HepG2 (cell line): ENCODE results near the gene NPHP4. TPM values are rescaled to one million over a fixed set of nuclear protein-coding genes. Genes with fewer than 3 reads are reported as not detected.

Source experiments
- ATAC-seq: fragments of 200-7000 bp; cut with Tn5 transposase; 3 replicates; pipeline ENCODE4 v1.9.1; 2020; ENCODE audit warnings: mild to moderate bottlenecking, moderate library complexity
- BruUV-seq: library from RNA; stranded (reverse); fragments of 400-500 nt; replicated peaks from 2 replicates; lab custom pipeline; 2021; lab: Mats Ljungman, UMichigan
- CTCF ChIA-PET: fragments of 300-600 bp; formaldehyde crosslinking; extraction: SDS; loops from one replicate; lab custom pipeline; 2021; ENCODE audit warnings: low total read pairs, inconsistent platforms, low intra/inter-chr PET ratio; lab: Yijun Ruan, JAX
- POLR2A ChIA-PET: fragments of 350-600 bp; sonication (Branson Sonifier 250); formaldehyde crosslinking; loops from one replicate; lab custom pipeline; 2020; ENCODE audit warnings: antibody characterized with exemption, inconsistent platforms; lab: Yijun Ruan, JAX
- DNase-seq: peaks from one replicate; pipeline ENCODE4 v3.0.0-alpha.2; 2015; ENCODE audit warnings: low spot score
- FAIRE-seq: peaks from 3 replicates; lab custom pipeline; 2011; peaks lifted over from hg19 to GRCh38; lab: Jason Lieb, UNC
- H2AFZ ChIP-seq: one replicate; pipeline ENCODE4 v1.6.1; 2011; ENCODE audit warnings: low read length, inconsistent platforms
- H3K27ac ChIP-seq: fragments of 300-600 bp; 3 replicates; pipeline ENCODE4 v1.8.0; 2011; ENCODE audit warnings: mixed run types, mild to moderate bottlenecking, mixed read lengths, low read length, inconsistent platforms; ENCODE audit not compliant: insufficient read depth; ENCODE audit errors: extremely low read length
- H3K27me3 ChIP-seq, 2 experiments: fragments of 200-600 bp in 1 of 2; 2 replicates in 1 of 2; 3 replicates in 1 of 2; pipeline versions ENCODE4 v1.6.0 to v1.8.0; 2011; ENCODE audit warnings: low read length in 2 of 2, mild to moderate bottlenecking in 2 of 2, moderate library complexity in 2 of 2, inconsistent platforms in 1 of 2; ENCODE audit not compliant: insufficient read depth in 2 of 2, control insufficient read depth in 1 of 2
- H3K36me3 ChIP-seq, 2 experiments: fragments of 200-600 bp in 1 of 2; replicated peaks in 1 of 2; 2 replicates in 1 of 2; 3 replicates in 1 of 2; pipeline versions ENCODE4 v1.5.1 to v1.8.0; 2011; ENCODE audit warnings: low read length in 2 of 2, inconsistent platforms in 1 of 2; ENCODE audit not compliant: insufficient read depth in 2 of 2, control insufficient read depth in 1 of 2
- H3K4me1 ChIP-seq: 2 replicates; pipeline ENCODE4 v1.5.1; 2012; ENCODE audit warnings: low read length, inconsistent platforms; ENCODE audit not compliant: insufficient read depth
- H3K4me2 ChIP-seq: 2 replicates; pipeline ENCODE4 v1.6.0; 2011; ENCODE audit warnings: low read depth, low read length, inconsistent platforms
- H3K4me3 ChIP-seq, 3 experiments: fragments of 200-600 bp in 1 of 3; sonication (generic), shearing (Covaris generic) in 1 of 3; replicated peaks in 1 of 3; 2 replicates each; pipeline ENCODE4 v1.5.1; 2011 to 2016; ENCODE audit warnings: low read length in 3 of 3, inconsistent platforms in 2 of 3, low read depth in 2 of 3, mild to moderate bottlenecking in 2 of 3, control low read depth in 1 of 3, mixed read lengths in 1 of 3; ENCODE audit not compliant: insufficient read depth in 1 of 3
- H3K79me2 ChIP-seq: one replicate; pipeline ENCODE4 v1.6.1; 2011; ENCODE audit warnings: low read length, inconsistent platforms; ENCODE audit not compliant: insufficient read depth
- H3K9ac ChIP-seq: 2 replicates; pipeline ENCODE4 v1.6.0; 2011; ENCODE audit warnings: mild to moderate bottlenecking, low read depth, low read length, inconsistent platforms; ENCODE audit not compliant: insufficient read depth
- H3K9me3 ChIP-seq: 2 replicates; pipeline ENCODE4 v1.5.1; 2012; ENCODE audit warnings: mild to moderate bottlenecking, low read length
- H4K20me1 ChIP-seq: 2 replicates; pipeline ENCODE4 v1.6.0; 2011; ENCODE audit warnings: inconsistent platforms, mild to moderate bottlenecking, low read length, moderate library complexity; ENCODE audit not compliant: insufficient read depth
- HMG20A ChIP-seq: IDR thresholded peaks from 2 replicates; pipeline ENCODE4 v1.6.1; 2016; ENCODE audit warnings: borderline replicate concordance
- HOXA3 ChIP-seq: sonication (generic); formaldehyde crosslinking; IDR thresholded peaks from 2 replicates; pipeline ENCODE4 v1.5.0; 2020; ENCODE audit warnings: missing genetic modification reagents
- POLR2A ChIP-seq, 2 experiments: IDR thresholded peaks; 2 replicates each; pipeline ENCODE4 v1.6.1; 2011; ENCODE audit warnings: low read depth in 2 of 2, low read length in 2 of 2, mild to moderate bottlenecking in 1 of 2, moderate library complexity in 1 of 2; ENCODE audit not compliant: insufficient read depth in 1 of 2
- REPIN1 ChIP-seq: sonication (generic); formaldehyde crosslinking; IDR thresholded peaks from 2 replicates; pipeline ENCODE4 v1.8.0; 2022; ENCODE audit warnings: missing genetic modification reagents, low read depth, mild to moderate bottlenecking, borderline replicate concordance
- SNAPC4 ChIP-seq: sonication (generic); formaldehyde crosslinking; IDR thresholded peaks from 2 replicates; pipeline ENCODE4 v1.4.0; 2020; ENCODE audit warnings: mild to moderate bottlenecking, missing genetic modification reagents
- TBL1XR1 ChIP-seq: fragments of 150-350 bp; IDR thresholded peaks from 2 replicates; pipeline ENCODE4 v1.6.1; 2014; ENCODE audit warnings: borderline replicate concordance, low read length; ENCODE audit not compliant: partially characterized antibody
- TBX2 ChIP-seq: sonication (generic); formaldehyde crosslinking; IDR thresholded peaks from 2 replicates; pipeline ENCODE4 v1.5.0; 2020; ENCODE audit warnings: missing genetic modification reagents, mild to moderate bottlenecking, borderline replicate concordance
- TERF1 ChIP-seq: sonication (generic); formaldehyde crosslinking; IDR thresholded peaks from 2 replicates; pipeline ENCODE4 v1.8.0; 2022; ENCODE audit warnings: mild to moderate bottlenecking, missing genetic modification reagents, moderate library complexity
- TMF1 ChIP-seq: sonication (generic); formaldehyde crosslinking; IDR thresholded peaks from 2 replicates; pipeline ENCODE4 v1.8.1; 2022; ENCODE audit warnings: low read depth, missing genetic modification reagents
- TRIM24 ChIP-seq: sonication (generic); formaldehyde crosslinking; IDR thresholded peaks from 2 replicates; pipeline ENCODE4 v1.8.0; 2022; ENCODE audit warnings: mild to moderate bottlenecking, missing genetic modification reagents
- ZHX1 ChIP-seq: sonication (generic); formaldehyde crosslinking; IDR thresholded peaks from 2 replicates; pipeline ENCODE4 v1.8.1; 2022; ENCODE audit warnings: low read depth, mild to moderate bottlenecking, missing genetic modification reagents
- ZKSCAN1 ChIP-seq: fragments of 150-350 bp; IDR thresholded peaks from 2 replicates; pipeline ENCODE4 v1.6.1; 2014; ENCODE audit warnings: low read length
- ZNF30 ChIP-seq: sonication (generic); formaldehyde crosslinking; IDR thresholded peaks from 2 replicates; pipeline ENCODE4 v1.5.0; 2020; ENCODE audit warnings: mild to moderate bottlenecking, missing genetic modification reagents
- ZNF333 ChIP-seq: sonication (generic); formaldehyde crosslinking; IDR thresholded peaks from 2 replicates; pipeline ENCODE4 v1.4.0; 2020; ENCODE audit warnings: mild to moderate bottlenecking, missing genetic modification reagents, borderline replicate concordance
- ZNF709 ChIP-seq: sonication (generic); formaldehyde crosslinking; IDR thresholded peaks from 2 replicates; pipeline ENCODE4 v1.5.0; 2020; ENCODE audit warnings: mild to moderate bottlenecking, missing genetic modification reagents
- ZNF780A ChIP-seq: sonication (generic); formaldehyde crosslinking; IDR thresholded peaks from 2 replicates; pipeline ENCODE4 v1.8.0; 2022; ENCODE audit warnings: mild to moderate bottlenecking, missing genetic modification reagents, moderate library complexity
- WGBS: methylation state at CpG from one replicate; pipeline ENCODE4 v1.1.6; 2017; ENCODE audit warnings: low lambda C conversion rate; 5-methylcytosine and 5-hydroxymethylcytosine counted together
- in situ Hi-C: cut with HindIII; loops from 2 replicates; pipeline ENCODE4 v1.10.0; 2017; ENCODE audit warnings: low pct_unique_long_range_greater_than_20kb; ENCODE audit not compliant: extremely low pct_ligation_motif_present
- intact Hi-C: fragments of 100-400 bp; cut with micrococcal nuclease; formaldehyde crosslinking; loops from one replicate; pipeline ENCODE4 v1.10.0; 2022; ENCODE audit not compliant: unreplicated experiment
- polyA plus RNA-seq, 8 experiments: library from polyadenylated mRNA; depleted of rRNA in 3 of 8; stranded (reverse) in 7 of 8; unstranded in 1 of 8; fragments of >200 nt; fragmentation: Illumina TruSeq in 4 of 8; extraction: Trizol in 4 of 8; gene quantifications; 2 replicates each; pipeline versions ENCODE4 v1.2.1 to v1.2.3, GENCODE V29; 2011 to 2016; ENCODE audit warnings: low read depth in 4 of 8, missing spikeins in 1 of 8, mixed read lengths in 1 of 8; ENCODE audit not compliant: insufficient read depth in 1 of 8
- total RNA-seq, 5 experiments: library from RNA; depleted of rRNA; stranded (reverse); fragments of >200 nt; fragmentation: Illumina TruSeq; extraction: Trizol; gene quantifications; 2 replicates each; pipeline ENCODE4 v1.2.3, GENCODE V29; 2016; ENCODE audit warnings: low read depth in 1 of 5

Gene NPHP4
- total and polyA plus RNA-seq, 2 of the 13 experiments (the other 11 are each of a cell fraction or from before 2014, with no cell fraction given): 4.4 to 6.8 TPM

GRCh38 chr1:5884110-5884509 lies 108.1 kb downstream of the NPHP4 start:
- Histone ChIP-seq H3K9me3 (no peaks in the 10 kb centered on the region; the same call in 1 of the 2 replicates), H3K79me2 (no peaks in the 10 kb centered on the region), H2AFZ (no peak overlapping the region), H3K9ac (no peak overlapping the region), H4K20me1 (no peaks in the 10 kb centered on the region), H3K4me2 (no peak overlapping the region), H3K36me3 (peaks cover 8 to 32% of the 10 kb centered on the region in 2 experiments; a peak in 4 of 5 replicates), H3K4me1 (no peaks in the 10 kb centered on the region), H3K27me3 (no peaks in the 10 kb centered on the region), H3K27ac (no peak overlapping the region), H3K4me3 (no peak overlapping the region)
- ChIA-PET CTCF (no interaction called here), POLR2A (no interaction called here)
- no TSS peak for BruUV-seq
- in situ Hi-C loops: no loop called here
- TF ChIP-seq TBL1XR1 (no peak), ZNF30 (CRISPR knock-in tag) (no peak), TMF1 (CRISPR knock-in tag) (no peak), SNAPC4 (CRISPR knock-in tag) (no peak), ZKSCAN1 (no peak), TBX2 (CRISPR knock-in tag) (no peak), ZNF333 (CRISPR knock-in tag) (no peak), ZNF780A (no peak), HOXA3 (CRISPR knock-in tag) (no peak), ZHX1 (CRISPR knock-in tag) (no peak), ZNF709 (CRISPR knock-in tag) (no peak), POLR2A (IDR thresholded peaks at IDR 0.05; ENCODE audit: insufficient read depth in 1 of 2, low read depth in 2 of 2, low read length in 2 of 2) (no peak), TRIM24 (CRISPR knock-in tag) (no peak), HMG20A (CRISPR knock-in tag) (no peak), REPIN1 (CRISPR knock-in tag) (no peak), TERF1 (CRISPR knock-in tag) (no peak)
- DNase-seq (no peak), ATAC-seq (no peak), FAIRE-seq (no peak)
- WGBS: 96% methylated on average over 12 of the region's 13 CpGs
- intact Hi-C loops: no loop called here
